ENCODE results near the gene GRK3.

Gene GRK3

GRCh38 chr22:25680051-25680450, 115.6 kb downstream of the GRK3 start:
- H3K27ac ChIP-seq (ENCODE audit: low read depth, low read length): no peak overlapping the region
- no peaks in the 10 kb centered on the region for H3K36me3 ChIP-seq (ENCODE audit: insufficient read depth, low read length)
- H3K27me3 ChIP-seq (ENCODE audit: insufficient read depth, low read length): no peaks in the 10 kb centered on the region
- no peak overlapping the region for H3K4me3 ChIP-seq (ENCODE audit: low read depth, low read length)
- H3K79me2 ChIP-seq (ENCODE audit: control insufficient read depth, insufficient read depth, low read length, unreplicated experiment): no peaks in the 10 kb centered on the region
- H3K4me1 ChIP-seq (ENCODE audit: control insufficient read depth, insufficient read depth, low read length, unreplicated experiment): no peaks in the 10 kb centered on the region
- no peak overlapping the region for H2AFZ ChIP-seq (ENCODE audit: low read length, unreplicated experiment)

DNA sequence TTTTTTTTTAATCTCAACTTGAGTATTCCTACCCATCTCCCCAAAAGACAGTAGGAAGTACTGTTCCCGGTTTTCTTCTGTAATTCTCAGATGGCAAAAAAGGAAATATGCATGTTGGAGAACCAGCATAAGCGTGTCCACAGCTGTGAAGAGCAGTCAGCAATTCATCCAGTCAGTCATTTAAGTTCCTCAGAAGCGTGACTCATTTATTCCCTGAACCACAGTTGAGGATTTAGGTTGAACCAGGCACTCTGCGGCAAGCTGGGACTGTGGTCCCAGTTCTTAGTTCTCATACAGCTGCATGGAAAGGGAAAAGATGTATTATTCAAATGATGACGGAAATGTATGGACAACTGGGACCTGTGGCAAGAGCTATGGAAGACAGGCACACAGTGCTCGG, 116.5 kb downstream of the GRK3 start:
- H3K36me3 ChIP-seq (ENCODE audit: insufficient read depth, low read length): no peaks in the 10 kb centered on the region
- no peaks in the 10 kb centered on the region for H3K27me3 ChIP-seq (ENCODE audit: insufficient read depth, low read length)
- no peaks in the 10 kb centered on the region for H3K4me1 ChIP-seq (ENCODE audit: control insufficient read depth, insufficient read depth, low read length, unreplicated experiment)
- no peak overlapping the region for H3K27ac ChIP-seq (ENCODE audit: low read depth, low read length)
- H3K79me2 ChIP-seq (ENCODE audit: control insufficient read depth, insufficient read depth, low read length, unreplicated experiment): no peaks in the 10 kb centered on the region
- H3K4me3 ChIP-seq (ENCODE audit: low read depth, low read length): no peak overlapping the region
- H2AFZ ChIP-seq (ENCODE audit: low read length, unreplicated experiment): no peak overlapping the region

GRCh38 chr22:25682109-25682508, 117.6 kb downstream of the GRK3 start:
- Histone ChIP-seq H3K36me3 (ENCODE audit: insufficient read depth, low read length) (no peaks in the 10 kb centered on the region), H3K4me3 (ENCODE audit: low read depth, low read length) (no peak overlapping the region), H3K79me2 (ENCODE audit: control insufficient read depth, insufficient read depth, low read length, unreplicated experiment) (no peaks in the 10 kb centered on the region), H3K27ac (ENCODE audit: low read depth, low read length) (no peak overlapping the region), H3K27me3 (ENCODE audit: insufficient read depth, low read length) (no peaks in the 10 kb centered on the region), H3K4me1 (ENCODE audit: control insufficient read depth, insufficient read depth, low read length, unreplicated experiment) (no peaks in the 10 kb centered on the region), H2AFZ (ENCODE audit: low read length, unreplicated experiment) (no peak overlapping the region)

- H3K4me1 ChIP-seq (ENCODE audit: control insufficient read depth, insufficient read depth, low read length, unreplicated experiment): no peaks in the 10 kb centered on the region
- H3K27ac ChIP-seq (ENCODE audit: low read depth, low read length): no peak overlapping the region
- H2AFZ ChIP-seq (ENCODE audit: low read length, unreplicated experiment): no peak overlapping the region
- H3K27me3 ChIP-seq (ENCODE audit: insufficient read depth, low read length): no peaks in the 10 kb centered on the region
- H3K36me3 ChIP-seq (ENCODE audit: insufficient read depth, low read length): no peaks in the 10 kb centered on the region
- H3K79me2 ChIP-seq (ENCODE audit: control insufficient read depth, insufficient read depth, low read length, unreplicated experiment): no peaks in the 10 kb centered on the region
- no peak overlapping the region for H3K4me3 ChIP-seq (ENCODE audit: low read depth, low read length)
Measured at GRCh38 chr22:25688627-25689026, 124.2 kb downstream of the GRK3 start.

DNA sequence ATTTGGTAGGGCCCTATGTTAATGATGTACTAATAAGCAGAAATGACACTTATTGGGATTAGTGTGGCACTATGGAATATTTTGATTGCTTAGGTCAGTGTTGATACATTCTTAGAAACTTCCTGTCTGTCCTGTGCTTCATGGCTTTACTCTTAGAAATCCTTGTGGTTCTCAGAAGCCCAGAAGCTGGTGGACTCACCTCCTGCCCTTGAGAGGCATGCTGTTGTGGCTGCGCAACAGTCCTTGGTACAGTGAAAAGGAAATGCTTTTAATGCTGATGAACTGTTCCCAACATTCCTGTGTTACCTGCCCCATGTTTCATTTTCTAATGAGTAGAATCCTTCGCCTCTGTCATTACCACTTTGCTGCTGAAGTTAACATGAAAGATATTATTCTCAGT, 125.2 kb downstream of the GRK3 start:
- no peak overlapping the region for H2AFZ ChIP-seq (ENCODE audit: low read length, unreplicated experiment)
- no peaks in the 10 kb centered on the region for H3K36me3 ChIP-seq (ENCODE audit: insufficient read depth, low read length)
- H3K79me2 ChIP-seq (ENCODE audit: control insufficient read depth, insufficient read depth, low read length, unreplicated experiment): no peaks in the 10 kb centered on the region
- no peaks in the 10 kb centered on the region for H3K4me1 ChIP-seq (ENCODE audit: control insufficient read depth, insufficient read depth, low read length, unreplicated experiment)
- no peaks in the 10 kb centered on the region for H3K27me3 ChIP-seq (ENCODE audit: insufficient read depth, low read length)
- no peak overlapping the region for H3K4me3 ChIP-seq (ENCODE audit: low read depth, low read length)
- H3K27ac ChIP-seq (ENCODE audit: low read depth, low read length): no peak overlapping the region

DNA sequence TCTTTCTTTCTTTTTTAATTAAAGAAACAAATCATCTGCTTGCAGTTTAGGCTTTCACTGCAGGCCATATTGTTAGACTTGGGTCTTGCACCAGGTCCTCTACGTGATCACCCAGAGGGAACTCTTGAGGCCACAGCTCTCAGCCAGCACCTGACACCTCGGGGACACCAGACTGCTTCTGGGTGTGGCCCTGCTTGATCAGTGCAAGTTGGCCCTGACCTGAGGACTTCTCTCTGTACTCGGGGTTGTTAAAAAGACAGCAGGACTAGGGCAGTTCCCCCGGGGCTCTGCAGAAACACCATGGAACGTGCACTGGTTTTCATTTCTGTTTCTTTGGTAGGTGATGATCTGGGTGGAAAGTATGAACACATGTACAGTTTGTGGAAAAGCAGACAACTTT, 126.3 kb downstream of the GRK3 start:
- no peak overlapping the region for H3K4me3 ChIP-seq (ENCODE audit: low read depth, low read length)
- H2AFZ ChIP-seq (ENCODE audit: low read length, unreplicated experiment): no peak overlapping the region
- H3K27ac ChIP-seq (ENCODE audit: low read depth, low read length): no peak overlapping the region
- H3K79me2 ChIP-seq (ENCODE audit: control insufficient read depth, insufficient read depth, low read length, unreplicated experiment): no peaks in the 10 kb centered on the region
- no peaks in the 10 kb centered on the region for H3K36me3 ChIP-seq (ENCODE audit: insufficient read depth, low read length)
- no peaks in the 10 kb centered on the region for H3K4me1 ChIP-seq (ENCODE audit: control insufficient read depth, insufficient read depth, low read length, unreplicated experiment)
- no peaks in the 10 kb centered on the region for H3K27me3 ChIP-seq (ENCODE audit: insufficient read depth, low read length)

DNA sequence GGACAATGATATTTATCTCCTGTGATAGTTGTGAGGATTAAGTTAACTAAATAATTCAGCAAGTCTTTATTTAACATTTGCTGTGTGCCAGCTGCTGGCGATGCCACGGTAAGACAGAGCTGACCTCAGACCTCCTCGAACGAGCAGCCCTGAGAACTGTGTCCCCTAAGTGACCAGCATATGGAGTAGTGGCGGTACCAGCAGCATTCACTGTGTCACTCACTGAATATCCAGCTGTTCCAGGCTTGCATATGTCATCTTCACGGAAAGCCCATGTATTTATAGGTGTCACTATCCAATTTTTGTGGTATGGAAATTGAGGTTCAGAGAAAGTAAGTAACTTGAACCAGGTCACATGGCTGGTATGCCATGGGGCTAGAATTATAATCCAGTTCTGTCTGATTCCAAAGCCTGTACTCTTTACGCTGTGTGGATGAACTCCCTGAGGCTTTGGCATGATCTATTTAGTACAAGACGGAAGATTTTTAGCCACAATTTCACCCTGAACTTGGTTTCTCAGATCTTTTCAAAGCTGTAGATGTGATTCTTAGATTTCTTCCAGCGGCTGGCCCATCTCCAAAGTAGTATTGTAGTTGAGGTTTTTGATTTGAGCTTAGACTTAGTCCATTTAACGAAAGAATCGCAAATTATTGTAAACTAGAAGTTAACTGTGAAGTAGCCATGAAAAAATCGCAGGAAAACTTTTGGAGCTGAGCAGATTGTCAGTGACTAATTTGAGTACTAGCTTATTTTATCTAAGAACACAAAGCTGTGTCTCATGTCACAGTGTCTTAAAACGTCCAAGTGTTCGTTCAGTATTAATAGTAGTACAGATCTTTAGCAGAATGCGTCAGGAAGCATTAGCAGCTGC, 128.2 kb downstream of the GRK3 start:
- Histone ChIP-seq H2AFZ (ENCODE audit: low read length, unreplicated experiment) (no peak overlapping the region), H3K4me3 (ENCODE audit: low read depth, low read length) (no peak overlapping the region), H3K27me3 (ENCODE audit: insufficient read depth, low read length) (no peaks in the 10 kb centered on the region), H3K27ac (ENCODE audit: low read depth, low read length) (no peak overlapping the region), H3K4me1 (ENCODE audit: control insufficient read depth, insufficient read depth, low read length, unreplicated experiment) (no peaks in the 10 kb centered on the region), H3K79me2 (ENCODE audit: control insufficient read depth, insufficient read depth, low read length, unreplicated experiment) (no peaks in the 10 kb centered on the region), H3K36me3 (ENCODE audit: insufficient read depth, low read length) (no peaks in the 10 kb centered on the region)

DNA sequence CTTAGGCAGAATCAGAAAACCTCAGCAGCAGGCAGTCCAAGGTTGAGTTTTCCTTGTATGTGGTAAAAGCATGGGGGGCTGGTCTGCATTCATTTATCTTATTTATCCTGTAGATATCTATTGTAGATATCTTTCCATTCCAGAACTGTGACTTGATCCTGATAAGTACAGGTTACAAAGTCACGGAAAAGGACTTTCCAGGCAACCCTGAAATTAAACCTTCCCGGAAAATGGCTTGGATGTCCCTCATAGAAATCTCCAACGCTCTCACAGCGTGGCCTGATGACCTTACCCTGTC, 128.7 kb downstream of the GRK3 start:
- no peaks in the 10 kb centered on the region for H3K4me1 ChIP-seq (ENCODE audit: control insufficient read depth, insufficient read depth, low read length, unreplicated experiment)
- H3K27ac ChIP-seq (ENCODE audit: low read depth, low read length): no peak overlapping the region
- H3K79me2 ChIP-seq (ENCODE audit: control insufficient read depth, insufficient read depth, low read length, unreplicated experiment): no peaks in the 10 kb centered on the region
- H3K4me3 ChIP-seq (ENCODE audit: low read depth, low read length): no peak overlapping the region
- no peak overlapping the region for H2AFZ ChIP-seq (ENCODE audit: low read length, unreplicated experiment)
- H3K27me3 ChIP-seq (ENCODE audit: insufficient read depth, low read length): no peaks in the 10 kb centered on the region
- no peaks in the 10 kb centered on the region for H3K36me3 ChIP-seq (ENCODE audit: insufficient read depth, low read length)

- H3K79me2 ChIP-seq (ENCODE audit: control insufficient read depth, insufficient read depth, low read length, unreplicated experiment): no peaks in the 10 kb centered on the region
- no peaks in the 10 kb centered on the region for H3K4me1 ChIP-seq (ENCODE audit: control insufficient read depth, insufficient read depth, low read length, unreplicated experiment)
- no peak overlapping the region for H3K4me3 ChIP-seq (ENCODE audit: low read depth, low read length)
- H2AFZ ChIP-seq (ENCODE audit: low read length, unreplicated experiment): no peak overlapping the region
- H3K36me3 ChIP-seq (ENCODE audit: insufficient read depth, low read length): no peaks in the 10 kb centered on the region
- no peaks in the 10 kb centered on the region for H3K27me3 ChIP-seq (ENCODE audit: insufficient read depth, low read length)
- no peak overlapping the region for H3K27ac ChIP-seq (ENCODE audit: low read depth, low read length)
Measured at GRCh38 chr22:25694196-25694907, 129.9 kb downstream of the GRK3 start.

DNA sequence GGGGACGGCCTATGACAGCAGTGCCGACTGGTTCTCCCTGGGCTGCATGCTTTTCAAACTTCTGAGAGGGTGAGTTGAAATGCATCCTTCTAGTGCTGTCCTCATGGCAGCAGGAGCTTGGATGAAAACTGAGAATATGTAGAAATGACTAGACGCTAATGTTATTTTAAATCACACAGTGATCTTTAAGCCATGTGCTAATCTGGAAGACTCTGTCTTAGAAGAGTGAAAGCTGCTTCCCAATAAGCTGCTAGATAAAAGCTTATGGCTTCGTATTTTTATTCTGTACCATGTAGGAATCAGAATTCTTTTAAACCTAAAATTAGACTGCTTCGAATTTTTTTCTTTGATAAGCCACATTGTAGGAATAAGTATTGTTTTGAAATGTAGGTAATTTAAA, 130.7 kb downstream of the GRK3 start:
- Histone ChIP-seq H2AFZ (ENCODE audit: low read length, unreplicated experiment) (no peak overlapping the region), H3K27me3 (ENCODE audit: insufficient read depth, low read length) (no peaks in the 10 kb centered on the region), H3K27ac (ENCODE audit: low read depth, low read length) (no peak overlapping the region), H3K79me2 (ENCODE audit: control insufficient read depth, insufficient read depth, low read length, unreplicated experiment) (no peaks in the 10 kb centered on the region), H3K4me1 (ENCODE audit: control insufficient read depth, insufficient read depth, low read length, unreplicated experiment) (no peaks in the 10 kb centered on the region), H3K4me3 (ENCODE audit: low read depth, low read length) (no peak overlapping the region), H3K36me3 (ENCODE audit: insufficient read depth, low read length) (no peaks in the 10 kb centered on the region)

DNA sequence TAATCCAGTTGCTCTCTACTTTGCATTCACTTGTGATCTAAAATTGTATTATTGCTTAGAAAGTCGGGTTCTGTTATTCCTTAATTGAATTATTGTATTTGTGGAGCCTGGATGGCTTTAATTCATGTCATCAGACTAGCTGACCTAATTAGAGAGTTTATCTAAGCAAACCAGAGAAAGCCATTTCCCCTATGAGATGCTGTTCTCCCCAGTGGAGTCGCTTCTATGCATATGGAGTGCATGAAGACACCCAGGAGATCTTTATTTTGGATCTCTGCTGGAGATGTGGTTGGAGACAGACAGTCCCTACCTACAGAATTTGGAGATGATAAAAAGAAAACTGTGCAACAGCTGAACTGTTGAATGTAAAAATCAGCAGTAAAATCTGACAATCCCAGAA, 132.3 kb downstream of the GRK3 start:
- no peaks in the 10 kb centered on the region for H3K36me3 ChIP-seq (ENCODE audit: insufficient read depth, low read length)
- H3K27me3 ChIP-seq (ENCODE audit: insufficient read depth, low read length): no peaks in the 10 kb centered on the region
- H3K79me2 ChIP-seq (ENCODE audit: control insufficient read depth, insufficient read depth, low read length, unreplicated experiment): no peaks in the 10 kb centered on the region
- H3K4me3 ChIP-seq (ENCODE audit: low read depth, low read length): no peak overlapping the region
- H3K27ac ChIP-seq (ENCODE audit: low read depth, low read length): no peak overlapping the region
- H3K4me1 ChIP-seq (ENCODE audit: control insufficient read depth, insufficient read depth, low read length, unreplicated experiment): no peaks in the 10 kb centered on the region
- H2AFZ ChIP-seq (ENCODE audit: low read length, unreplicated experiment): no peak overlapping the region

Data from ACC112 (cell line).